GM18951 (cell line): ENCODE data around the gene NRXN3.

Source experiments
- POLR2A ChIP-seq: IDR thresholded peaks from 4 replicates; pipeline ENCODE4 v1.6.1; 2011; ENCODE audit warnings: mild to moderate bottlenecking; ENCODE audit not compliant: insufficient read length, insufficient read depth; ENCODE audit errors: extremely low read depth
- in situ Hi-C: fragments of 300-500 bp; cut with MboI; formaldehyde crosslinking; loops from one replicate; pipeline ENCODE4 v1.12.0; 2022; ENCODE audit warnings: low sequenced_read_pairs, mixed read lengths, inconsistent platforms; ENCODE audit not compliant: unreplicated experiment

Gene NRXN3

GRCh38 chr14:78852040-78852439 lies 681.9 kb downstream of the NRXN3 start:
- TF ChIP-seq POLR2A = no peak
- in situ Hi-C loops = no loop called here

GRCh38 chr14:78857974-78858373 lies 687.8 kb downstream of the NRXN3 start:
- in situ Hi-C loops = no loop called here
- no peak for TF ChIP-seq POLR2A

DNA sequence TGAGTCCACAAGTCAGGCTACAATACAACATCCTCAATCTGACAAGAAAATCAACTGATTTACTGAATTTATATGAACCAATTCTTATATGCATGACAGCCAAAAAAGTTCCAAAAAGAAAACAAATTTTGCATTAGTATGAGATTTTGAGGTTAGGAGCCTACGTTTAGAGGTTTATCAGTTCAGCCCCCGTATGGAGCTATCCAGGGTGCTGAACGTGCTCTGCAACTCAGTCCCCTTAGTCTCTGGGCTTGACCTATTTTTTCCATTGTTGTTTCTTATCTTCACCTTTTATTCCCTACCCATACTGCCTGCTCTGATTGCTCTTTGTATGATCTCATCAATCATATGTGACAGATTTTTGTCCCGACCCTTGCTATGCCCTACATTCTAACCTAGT lies 693.0 kb downstream of the NRXN3 start:
- TF ChIP-seq POLR2A = no peak
- in situ Hi-C loops = no loop called here

GRCh38 chr14:78872837-78873236 lies 702.7 kb downstream of the NRXN3 start:
- in situ Hi-C loops = no loop called here
- TF ChIP-seq POLR2A = no peak

DNA sequence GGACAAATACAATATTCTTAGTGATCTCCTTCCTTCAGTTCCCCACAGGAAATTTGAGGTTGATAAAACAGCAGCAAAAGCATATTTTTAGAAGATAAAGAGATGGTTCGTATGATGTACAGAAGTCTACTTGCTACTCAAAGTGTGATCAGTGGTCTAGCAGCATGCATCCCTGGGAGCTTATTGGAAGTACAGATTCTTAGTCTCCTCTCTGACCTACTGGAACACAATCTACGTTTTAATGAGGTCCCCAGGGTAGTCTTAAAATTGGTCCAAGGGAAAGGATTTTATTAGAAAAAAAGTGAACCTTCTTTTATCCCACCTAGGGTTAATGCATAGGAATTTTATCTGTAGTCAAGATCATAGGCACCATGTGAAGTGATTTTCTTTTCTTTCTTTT lies 703.4 kb downstream of the NRXN3 start:
- in situ Hi-C loops = no loop called here
- TF ChIP-seq POLR2A = no peak

GRCh38 chr14:78875049-78875448 lies 704.9 kb downstream of the NRXN3 start:
- no peak for TF ChIP-seq POLR2A
- in situ Hi-C loops = no loop called here

GRCh38 chr14:78885884-78886283 lies 715.7 kb downstream of the NRXN3 start:
- in situ Hi-C loops = no loop called here
- TF ChIP-seq POLR2A = no peak

GRCh38 chr14:78897443-78897842 lies 727.3 kb downstream of the NRXN3 start:
- in situ Hi-C loops = no loop called here
- no peak for TF ChIP-seq POLR2A

DNA sequence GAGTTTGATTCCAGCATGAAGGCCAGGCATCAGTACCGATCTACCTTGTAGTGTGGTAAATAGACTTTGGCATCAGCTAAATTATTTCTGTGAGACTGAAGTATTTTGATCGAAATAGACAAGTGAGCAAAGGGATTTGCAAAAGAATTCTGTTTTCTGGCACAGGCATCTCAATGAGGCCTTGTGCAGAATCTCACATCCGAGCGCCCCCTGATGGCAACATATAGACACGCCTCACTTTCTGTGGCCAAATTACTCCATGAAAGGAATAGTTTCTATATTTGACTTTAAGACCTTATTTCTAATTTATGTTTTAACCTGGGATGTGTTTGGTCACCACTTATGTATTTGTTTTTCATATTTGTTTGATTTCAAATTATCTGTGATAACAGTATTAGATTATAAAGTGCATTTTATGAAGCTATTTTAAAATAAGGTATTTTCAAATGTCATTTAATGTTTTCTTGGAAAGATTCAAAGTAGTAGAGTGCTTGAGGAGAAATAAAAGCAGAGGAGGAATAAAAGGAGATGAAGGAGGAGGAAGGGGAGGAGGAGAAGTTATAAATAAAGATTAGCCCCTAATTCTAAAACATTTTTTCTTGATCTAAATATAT lies 731.9 kb downstream of the NRXN3 start:
- no peak for TF ChIP-seq POLR2A
- in situ Hi-C loops = no loop called here

DNA sequence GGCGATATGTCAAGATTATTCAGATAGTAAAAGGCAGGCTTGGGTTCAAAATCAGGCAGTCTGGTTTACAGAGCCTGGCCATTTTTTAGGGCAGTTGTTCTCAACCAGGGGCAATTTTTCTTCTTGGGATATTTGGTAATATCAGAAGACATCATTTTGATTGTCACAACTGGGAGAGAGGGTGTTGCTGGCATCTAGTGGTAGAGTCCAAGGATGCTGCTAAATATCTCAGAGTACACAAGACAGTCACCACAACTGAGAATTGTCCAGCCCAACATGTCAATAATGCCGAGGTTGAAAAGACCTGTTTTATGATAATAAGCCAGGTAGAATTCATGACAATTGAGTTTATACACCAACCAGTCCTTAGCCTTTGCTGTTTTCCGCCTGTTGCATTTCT lies 733.9 kb downstream of the NRXN3 start:
- in situ Hi-C loops = no loop called here
- no peak for TF ChIP-seq POLR2A

- TF ChIP-seq POLR2A = no peak
- in situ Hi-C loops = no loop called here
Measured at GRCh38 chr14:78917462-78917861, 747.3 kb downstream of the NRXN3 start.

GRCh38 chr14:78921856-78922255 lies 751.7 kb downstream of the NRXN3 start:
- in situ Hi-C loops = no loop called here
- no peak for TF ChIP-seq POLR2A

DNA sequence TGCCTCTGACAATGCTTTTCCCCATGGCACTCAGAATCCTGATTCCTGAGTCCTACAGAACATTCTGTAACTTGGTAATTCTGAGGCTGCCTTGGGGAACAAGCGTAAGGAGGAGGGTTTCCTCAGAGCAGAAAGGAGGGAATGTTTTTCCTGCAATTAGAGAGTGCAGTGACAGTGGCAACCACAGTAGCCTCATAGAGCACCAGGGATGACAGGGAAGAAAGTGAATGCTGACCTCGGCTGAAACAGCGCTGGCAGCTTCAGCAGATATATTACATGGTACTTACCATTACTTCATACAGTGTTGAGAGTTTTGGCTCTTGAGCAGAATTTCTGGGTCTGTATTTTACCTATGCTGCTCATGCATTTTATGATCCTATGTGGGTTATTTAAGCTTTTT lies 757.1 kb downstream of the NRXN3 start:
- in situ Hi-C loops = no loop called here
- no peak for TF ChIP-seq POLR2A

GRCh38 chr14:78933166-78933565 lies 763.0 kb downstream of the NRXN3 start:
- in situ Hi-C loops = no loop called here

More at GRCh38 chr14:78933166-78933565, 763.0 kb downstream of the NRXN3 start:
- TF ChIP-seq POLR2A = no peak
